COLO829 (cell line): ENCODE data around the gene FMNL1.

Experiments used
- DNase-seq: peaks from one replicate; pipeline ENCODE4 v3.0.0; 2012; ENCODE audit warnings: low spot score

Gene FMNL1

GRCh38 chr17:45256114-45256966 is 34.7 kb downstream of the FMNL1 start:
- DNase-seq = no peak

GRCh38 chr17:45257115-45257514 is 35.4 kb downstream of the FMNL1 start:
- DNase-seq = no peak

- DNase-seq = no peak
These were observed 37.3 kb downstream of the FMNL1 start for GRCh38 chr17:45258981-45259380.

- no peak for DNase-seq
These were observed 38.6 kb downstream of the FMNL1 start for GRCh38 chr17:45260204-45260783.

- DNase-seq = no peak
These were observed 40.2 kb downstream of the FMNL1 start, which contains the start of gene SPATA32 for GRCh38 chr17:45261577-45262515. Gene SPATA32, minus strand, starts transcription at chr17:45262094. Its CDS starts 78 bp downstream, at chr17:45262016.

- no peak for DNase-seq
These were observed 41.1 kb downstream of the FMNL1 start for GRCh38 chr17:45262516-45263476.

- DNase-seq = no peak
These were observed 41.8 kb downstream of the FMNL1 start for GRCh38 chr17:45263477-45263860.

GRCh38 chr17:45264430-45264829 is 42.7 kb downstream of the FMNL1 start:
- no peak for DNase-seq

- DNase-seq = no peak
These were observed 43.3 kb downstream of the FMNL1 start for GRCh38 chr17:45264988-45265387.

- DNase-seq = peak; percentile 26
These were observed 44.1 kb downstream of the FMNL1 start for GRCh38 chr17:45265821-45266220.

- DNase-seq = no peak
These were observed 44.8 kb downstream of the FMNL1 start for GRCh38 chr17:45266372-45266926.

GRCh38 chr17:45267436-45268055 is 45.9 kb downstream of the FMNL1 start:
- DNase-seq = no peak

- DNase-seq = no peak
These were observed 48.2 kb downstream of the FMNL1 start for GRCh38 chr17:45269912-45270311.

- no peak for DNase-seq
These were observed 49.2 kb downstream of the FMNL1 start for GRCh38 chr17:45270828-45271418.

GRCh38 chr17:45271603-45272002 is 49.9 kb downstream of the FMNL1 start:
- no peak for DNase-seq

GRCh38 chr17:45273551-45273957 is 51.9 kb downstream of the FMNL1 start:
- no peak for DNase-seq

- DNase-seq = no peak
These were observed 52.3 kb downstream of the FMNL1 start for GRCh38 chr17:45274033-45274432.

- no peak for DNase-seq
These were observed 54.3 kb downstream of the FMNL1 start for GRCh38 chr17:45276031-45276430.

GRCh38 chr17:45277216-45277849 is 55.6 kb downstream of the FMNL1 start:
- DNase-seq = peak; percentile 87

- DNase-seq = no peak
These were observed 56.3 kb downstream of the FMNL1 start for GRCh38 chr17:45277992-45278391.
